Right lobe of liver (tissue), 4 donors: ENCODE results near the gene SRSF9.

Source experiments
- CTCF ChIP-seq, 4 donors: fragments of 200-600 bp in 3 of 4; fragments of 450-650 bp in 1 of 4; IDR thresholded peaks; one replicate each; pipeline versions ENCODE4 v1.5.1 to v1.8.0; 2016 to 2022; ENCODE audit warnings: antibody characterized with exemption in 4 of 4, mild to moderate bottlenecking in 2 of 4
- POLR2A ChIP-seq: fragments of 450-650 bp; IDR thresholded peaks from one replicate; pipeline ENCODE4 v1.6.1; 2017; ENCODE audit warnings: antibody characterized with exemption, mild to moderate bottlenecking
- donor health status: DM: no; HTN: no; CAD: no.
- donor health status: DM: no; HTN: no; CAD: no.
- donor health status: DM: no; HTN: yes; CAD: no.

GRCh38 chr12:120457133-120457532 is 12.4 kb downstream of the SRSF9 start:
- TF ChIP-seq POLR2A (no peak), CTCF (IDR thresholded peaks at IDR 0.05) (peak in 1 of 4 donors; percentile 14)
